Measurements from ENCODE around the gene FAM209A. TPM values are rescaled to one million over a fixed set of nuclear protein-coding genes. Genes with fewer than 3 reads are reported as not detected.
"Not testable (repeated sequence)": the region's sequence is repeated elsewhere in the genome, so short reads cannot be mapped to it uniquely, and the experiment has no call there.

FAM209A gene, protein sequence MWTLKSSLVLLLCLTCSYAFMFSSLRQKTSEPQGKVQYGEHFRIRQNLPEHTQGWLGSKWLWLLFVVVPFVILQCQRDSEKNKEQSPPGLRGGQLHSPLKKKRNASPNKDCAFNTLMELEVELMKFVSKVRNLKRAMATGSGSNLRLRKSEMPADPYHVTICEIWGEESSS
- total RNA-seq = not detected
- polyA plus RNA-seq = 0.15 TPM

GRCh38 chr20:56524444-56524843 is at the start of gene FAM209A:
Gene FAM209A, plus strand, starts transcription at chr20:56524744. Its CDS starts 65 bp downstream, at chr20:56524809.
- H3K4me1 ChIP-seq (ENCODE audit: insufficient read depth); DNase-seq (ENCODE audit: extremely low spot score); H3K36me3 ChIP-seq (ENCODE audit: insufficient read depth); H3K27ac ChIP-seq (ENCODE audit: low read depth); H3K4me3 ChIP-seq (ENCODE audit: low read depth, low read length): not testable (repeated sequence)
- 91% methylated on average over 6 of the region's 7 CpGs for whole genome bisulfite sequencing

- Histone ChIP-seq H3K36me3 (ENCODE audit: insufficient read depth) (peaks cover 3% of the 10 kb centered on the region), H3K4me1 (ENCODE audit: insufficient read depth) (no peaks in the 10 kb centered on the region), H3K27ac (ENCODE audit: low read depth) (no peak overlapping the region), H3K4me3 (ENCODE audit: low read depth, low read length) (no peak overlapping the region)
- WGBS = 71% methylated on average over 7 of the region's 7 CpGs
- no peak for DNase-seq (ENCODE audit: extremely low spot score)
These were observed 40.6 kb upstream of the FAM209A start for GRCh38 chr20:56483970-56484369.

GRCh38 chr20:56487216-56487615 is 37.3 kb upstream of the FAM209A start:
- Histone ChIP-seq H3K4me3 (ENCODE audit: low read depth, low read length) (no peak overlapping the region), H3K27ac (ENCODE audit: low read depth) (no peak overlapping the region), H3K36me3 (ENCODE audit: insufficient read depth) (no peaks in the 10 kb centered on the region), H3K4me1 (ENCODE audit: insufficient read depth) (no peaks in the 10 kb centered on the region)
- WGBS = 91% methylated on average over 11 of the region's 11 CpGs
- DNase-seq (ENCODE audit: extremely low spot score) = no peak

- 98% methylated on average over 5 of the region's 5 CpGs for WGBS
- DNase-seq (ENCODE audit: extremely low spot score) = no peak
- no peak overlapping the region for H3K4me3 ChIP-seq (ENCODE audit: low read depth, low read length)
- no peak overlapping the region for H3K27ac ChIP-seq (ENCODE audit: low read depth)
- H3K4me1 ChIP-seq (ENCODE audit: insufficient read depth) = no peaks in the 10 kb centered on the region
- no peaks in the 10 kb centered on the region for H3K36me3 ChIP-seq (ENCODE audit: insufficient read depth)
These were observed 36.0 kb upstream of the FAM209A start for GRCh38 chr20:56488566-56488965.

GRCh38 chr20:56501116-56501515 is 23.4 kb upstream of the FAM209A start:
- DNase-seq (ENCODE audit: extremely low spot score) = no peak
- 99% methylated on average over 1 of the region's 1 CpG for WGBS
- Histone ChIP-seq H3K27ac (ENCODE audit: low read depth) (no peak overlapping the region), H3K4me3 (ENCODE audit: low read depth, low read length) (no peak overlapping the region), H3K36me3 (ENCODE audit: insufficient read depth) (peaks cover 3% of the 10 kb centered on the region), H3K4me1 (ENCODE audit: insufficient read depth) (no peaks in the 10 kb centered on the region)

DNA sequence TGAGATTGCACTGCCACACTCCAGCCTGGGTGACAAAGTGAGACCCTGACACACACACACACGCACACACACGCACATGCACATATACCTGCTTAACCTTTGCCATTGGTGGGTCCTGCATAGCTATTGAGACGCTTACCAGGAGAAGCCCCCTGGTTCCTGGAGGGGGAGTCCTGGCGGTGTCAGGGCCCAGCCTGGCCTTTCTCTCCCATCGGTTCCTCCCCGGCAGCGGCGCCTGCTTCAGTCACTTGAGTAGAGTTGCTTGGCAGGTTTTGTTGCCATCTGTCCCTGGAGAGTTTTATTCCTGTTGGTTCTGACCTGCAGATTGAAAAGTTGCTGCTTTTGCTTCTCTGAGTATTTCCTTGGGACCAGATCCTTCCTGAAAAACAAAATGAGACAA is 20.6 kb upstream of the FAM209A start:
- no peaks in the 10 kb centered on the region for H3K36me3 ChIP-seq (ENCODE audit: insufficient read depth)
- 86% methylated on average over 8 of the region's 8 CpGs for WGBS
- H3K4me1 ChIP-seq (ENCODE audit: insufficient read depth) = no peaks in the 10 kb centered on the region
- DNase-seq (ENCODE audit: extremely low spot score) = no peak
- no peak overlapping the region for H3K4me3 ChIP-seq (ENCODE audit: low read depth, low read length)
- no peak overlapping the region for H3K27ac ChIP-seq (ENCODE audit: low read depth)

DNA sequence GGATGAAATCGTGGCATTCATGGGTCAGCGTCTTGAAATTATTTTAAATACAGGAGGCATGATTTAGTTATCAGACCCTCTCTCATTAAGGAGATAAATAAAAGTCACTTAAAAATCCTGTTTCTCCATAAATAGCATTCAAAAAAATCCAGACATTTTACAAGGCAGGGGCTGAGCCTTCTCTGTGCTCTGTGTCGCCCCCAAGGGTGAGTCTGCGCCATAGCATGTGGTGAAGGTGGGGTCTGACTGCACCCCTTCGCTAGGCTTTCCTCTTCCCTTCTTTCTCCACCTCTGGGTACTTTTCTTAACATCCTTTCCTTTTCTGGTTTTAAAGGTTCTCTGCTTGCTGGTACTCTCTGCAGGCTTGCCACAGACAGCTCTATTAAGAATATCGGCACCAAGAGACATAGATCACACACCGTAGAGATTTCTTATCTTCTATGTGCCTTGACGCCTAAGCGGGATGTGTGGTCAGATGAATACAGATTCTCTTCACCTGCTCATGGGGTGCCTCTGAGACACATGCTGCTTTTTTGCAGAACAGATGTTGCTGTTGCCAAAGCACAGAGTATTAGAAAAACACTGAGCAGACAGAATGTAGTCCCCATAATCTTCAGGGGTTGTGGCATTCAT is 20.1 kb upstream of the FAM209A start:
- Histone ChIP-seq H3K27ac (ENCODE audit: low read depth) (no peak overlapping the region), H3K4me3 (ENCODE audit: low read depth, low read length) (no peak overlapping the region), H3K4me1 (ENCODE audit: insufficient read depth) (no peaks in the 10 kb centered on the region), H3K36me3 (ENCODE audit: insufficient read depth) (no peaks in the 10 kb centered on the region)
- DNase-seq (ENCODE audit: extremely low spot score) = no peak
- 77% methylated on average over 9 of the region's 9 CpGs for WGBS

GRCh38 chr20:56506103-56506502 is 18.4 kb upstream of the FAM209A start:
- H3K27ac ChIP-seq (ENCODE audit: low read depth) = no peak overlapping the region
- H3K4me3 ChIP-seq (ENCODE audit: low read depth, low read length) = no peak overlapping the region
- WGBS = 71% methylated on average over 3 of the region's 3 CpGs
- no peak for DNase-seq (ENCODE audit: extremely low spot score)
- no peaks in the 10 kb centered on the region for H3K36me3 ChIP-seq (ENCODE audit: insufficient read depth)
- no peaks in the 10 kb centered on the region for H3K4me1 ChIP-seq (ENCODE audit: insufficient read depth)

GRCh38 chr20:56511926-56512325 is 12.6 kb upstream of the FAM209A start:
- DNase-seq (ENCODE audit: extremely low spot score) = no peak
- WGBS = 96% methylated on average over 10 of the region's 10 CpGs
- H3K4me1 ChIP-seq (ENCODE audit: insufficient read depth) = no peaks in the 10 kb centered on the region
- H3K27ac ChIP-seq (ENCODE audit: low read depth) = no peak overlapping the region
- H3K4me3 ChIP-seq (ENCODE audit: low read depth, low read length) = no peak overlapping the region
- H3K36me3 ChIP-seq (ENCODE audit: insufficient read depth) = no peaks in the 10 kb centered on the region

DNA sequence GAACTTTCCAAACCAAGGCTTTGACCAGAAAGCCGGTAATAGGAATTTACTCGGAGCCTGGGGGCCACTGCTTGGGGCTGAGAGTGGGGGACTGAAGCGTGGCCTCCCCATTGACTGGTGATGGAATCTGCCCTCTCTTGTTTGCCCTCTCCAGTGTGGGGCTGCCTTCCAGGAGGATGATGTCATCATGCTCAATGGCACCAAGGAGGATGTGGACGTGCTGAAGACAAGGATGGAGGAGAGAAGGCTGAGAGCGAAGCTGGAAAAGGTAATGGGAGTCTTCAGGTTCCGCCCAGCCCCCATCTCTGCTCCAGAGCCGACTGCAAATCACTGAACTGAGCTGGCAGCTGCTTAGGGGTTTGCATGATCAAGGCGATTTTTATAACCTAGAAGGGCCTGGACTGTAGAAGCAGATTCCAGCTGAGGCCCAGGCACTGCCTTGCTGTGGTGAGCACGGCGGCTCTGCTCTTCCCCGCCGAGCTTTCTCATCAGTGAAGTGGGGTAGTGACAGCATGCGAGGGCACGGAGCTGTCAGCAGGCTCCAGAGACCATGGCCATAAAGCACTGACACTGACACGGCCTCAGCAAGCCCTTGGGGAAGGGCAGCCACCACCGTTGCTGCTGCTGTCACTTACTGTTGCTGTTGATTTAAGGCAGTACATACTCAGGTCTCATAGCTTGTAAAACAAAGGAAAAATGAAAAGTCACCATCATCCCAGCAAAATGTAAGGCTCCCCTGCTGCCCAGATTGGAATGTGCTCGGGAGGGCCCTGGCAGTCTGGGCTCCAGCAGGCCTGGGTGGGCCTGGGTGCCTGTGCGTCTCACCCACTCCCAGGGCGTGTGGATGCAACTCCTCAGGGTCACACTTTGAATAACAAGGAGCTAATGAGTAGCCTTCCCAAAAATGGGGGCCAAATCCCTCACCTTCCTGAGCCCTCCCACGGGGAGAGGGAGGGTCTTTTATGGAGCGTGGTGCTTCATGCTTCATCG is 11.1 kb upstream of the FAM209A start:
- H3K4me3 ChIP-seq (ENCODE audit: low read depth, low read length) = no peak overlapping the region
- no peaks in the 10 kb centered on the region for H3K4me1 ChIP-seq (ENCODE audit: insufficient read depth)
- peaks cover 5% of the 10 kb centered on the region for H3K36me3 ChIP-seq (ENCODE audit: insufficient read depth)
- no peak overlapping the region for H3K27ac ChIP-seq (ENCODE audit: low read depth)
- DNase-seq (ENCODE audit: extremely low spot score) = no peak
- 84% methylated on average over 22 of the region's 22 CpGs for WGBS

GRCh38 chr20:56516631-56517030 is 7.9 kb upstream of the FAM209A start:
- H3K4me3 ChIP-seq (ENCODE audit: low read depth, low read length) = no peak overlapping the region
- no peaks in the 10 kb centered on the region for H3K4me1 ChIP-seq (ENCODE audit: insufficient read depth)
- no peak for DNase-seq (ENCODE audit: extremely low spot score)
- 79% methylated on average over 5 of the region's 5 CpGs for WGBS
- H3K27ac ChIP-seq (ENCODE audit: low read depth) = no peak overlapping the region
- peaks cover 12% of the 10 kb centered on the region for H3K36me3 ChIP-seq (ENCODE audit: insufficient read depth)

DNA sequence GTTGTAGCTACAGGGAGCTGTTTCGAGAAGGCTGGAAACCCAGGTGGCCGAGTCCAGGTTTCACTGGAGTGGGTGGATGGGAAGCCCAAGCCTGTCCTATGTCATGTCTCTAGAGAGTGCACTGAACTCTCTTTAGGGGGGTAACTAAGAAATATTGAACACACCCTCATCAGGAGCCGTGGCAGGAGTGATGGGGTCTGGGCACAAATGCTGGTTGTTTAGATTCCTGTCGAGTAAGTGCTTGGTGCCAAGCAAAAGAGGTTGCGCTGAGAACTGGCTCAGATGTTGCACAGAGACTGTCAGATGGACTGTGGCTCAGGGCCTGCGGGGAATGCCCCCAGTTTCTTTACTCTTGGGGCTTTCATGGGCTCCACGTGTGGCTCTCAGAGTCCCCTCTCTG is 7.3 kb upstream of the FAM209A start:
- no peaks in the 10 kb centered on the region for H3K4me1 ChIP-seq (ENCODE audit: insufficient read depth)
- 86% methylated on average over 7 of the region's 7 CpGs for WGBS
- no peak overlapping the region for H3K27ac ChIP-seq (ENCODE audit: low read depth)
- H3K36me3 ChIP-seq (ENCODE audit: insufficient read depth) = peaks cover 12% of the 10 kb centered on the region
- no peak overlapping the region for H3K4me3 ChIP-seq (ENCODE audit: low read depth, low read length)
- no peak for DNase-seq (ENCODE audit: extremely low spot score)

DNA sequence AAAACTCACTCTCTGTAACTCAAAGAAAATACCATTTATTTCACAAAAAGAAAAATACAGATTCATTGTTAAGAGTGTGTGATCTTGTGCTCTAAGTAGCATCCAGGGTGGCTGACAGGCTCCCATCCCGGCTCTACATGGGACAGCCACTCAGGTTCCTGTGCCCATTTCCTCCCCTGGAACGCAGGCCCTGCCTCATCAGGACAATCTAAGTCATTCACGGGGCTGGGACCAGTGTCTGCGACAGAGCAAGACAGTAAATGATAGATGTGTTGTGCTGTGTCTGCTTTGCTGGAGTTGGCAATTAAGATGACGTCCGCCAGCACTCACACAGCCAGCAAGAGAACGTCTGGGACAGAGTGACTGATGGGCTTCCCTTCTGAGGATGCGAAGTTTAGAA is 6.9 kb upstream of the FAM209A start:
- Histone ChIP-seq H3K36me3 (ENCODE audit: insufficient read depth) (peaks cover 12% of the 10 kb centered on the region), H3K4me3 (ENCODE audit: low read depth, low read length) (no peak overlapping the region), H3K27ac (ENCODE audit: low read depth) (no peak overlapping the region), H3K4me1 (ENCODE audit: insufficient read depth) (no peaks in the 10 kb centered on the region)
- DNase-seq (ENCODE audit: extremely low spot score) = no peak
- WGBS = 91% methylated on average over 8 of the region's 8 CpGs

DNA sequence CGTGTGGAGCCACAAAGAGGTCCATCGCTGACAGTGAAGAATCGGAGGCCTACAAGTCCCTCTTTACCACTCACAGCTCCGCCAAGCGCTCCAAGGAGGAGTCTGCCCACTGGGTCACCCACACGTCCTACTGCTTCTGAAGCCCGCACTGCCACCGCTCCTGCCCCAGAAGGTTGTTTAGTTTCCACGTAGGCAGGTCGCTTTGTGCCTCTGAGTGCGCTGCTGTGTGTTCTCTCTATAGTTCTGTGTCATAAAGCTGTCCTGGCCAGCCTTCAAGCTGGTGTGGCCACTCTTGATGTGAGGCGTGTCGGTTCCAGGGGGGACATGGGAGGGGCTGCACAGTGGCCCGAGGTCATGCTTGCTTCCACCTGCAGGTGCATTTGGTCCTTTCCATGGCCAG is 6.4 kb upstream of the FAM209A start:
- Histone ChIP-seq H3K27ac (ENCODE audit: low read depth) (no peak overlapping the region), H3K4me1 (ENCODE audit: insufficient read depth) (no peaks in the 10 kb centered on the region), H3K4me3 (ENCODE audit: low read depth, low read length) (no peak overlapping the region), H3K36me3 (ENCODE audit: insufficient read depth) (peaks cover 12% of the 10 kb centered on the region)
- WGBS = 97% methylated on average over 14 of the region's 14 CpGs
- DNase-seq (ENCODE audit: extremely low spot score) = no peak
